ENCODE data around the gene WDR70. TPM values are rescaled to one million over a fixed set of nuclear protein-coding genes. Genes with fewer than 3 reads are reported as not detected.

WDR70 gene
- total RNA-seq, 6 experiments from 2014 or later = 8.8 to 13.4 (median 11.3) TPM

DNA sequence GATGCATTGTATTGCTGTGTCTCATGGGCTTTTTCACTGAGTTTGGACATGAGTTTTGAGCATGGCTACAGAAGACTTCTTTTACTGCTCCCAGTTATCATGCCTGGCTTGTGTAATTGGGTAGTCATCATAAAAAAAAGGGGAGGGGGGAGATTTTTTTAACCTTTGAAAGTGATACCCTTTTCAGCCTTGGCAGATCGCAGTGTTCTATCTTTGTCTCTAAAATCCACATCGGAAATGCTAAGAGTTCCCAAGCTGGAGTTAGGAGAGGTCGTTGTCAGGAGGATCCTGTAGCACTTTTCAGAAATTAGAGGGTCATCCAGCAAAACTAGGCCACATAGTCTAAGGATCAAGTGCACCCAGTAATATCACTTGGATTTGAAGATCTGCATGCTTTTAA is 188.4 kb downstream of the WDR70 start:
- H3K27me3 ChIP-seq = no peaks in the 10 kb centered on the region
- DNase-seq (no peak), ATAC-seq (no peak)
- no peaks in the 10 kb centered on the region for H3K36me3 ChIP-seq
- no peaks in the 10 kb centered on the region for H3K4me1 ChIP-seq
- WGBS (ENCODE audit: insufficient coverage, low coverage, low lambda C conversion rate, missing lambda C conversion rate) = 83% methylated on average over 3 of the region's 3 CpGs
- TF ChIP-seq, protein P1, sequence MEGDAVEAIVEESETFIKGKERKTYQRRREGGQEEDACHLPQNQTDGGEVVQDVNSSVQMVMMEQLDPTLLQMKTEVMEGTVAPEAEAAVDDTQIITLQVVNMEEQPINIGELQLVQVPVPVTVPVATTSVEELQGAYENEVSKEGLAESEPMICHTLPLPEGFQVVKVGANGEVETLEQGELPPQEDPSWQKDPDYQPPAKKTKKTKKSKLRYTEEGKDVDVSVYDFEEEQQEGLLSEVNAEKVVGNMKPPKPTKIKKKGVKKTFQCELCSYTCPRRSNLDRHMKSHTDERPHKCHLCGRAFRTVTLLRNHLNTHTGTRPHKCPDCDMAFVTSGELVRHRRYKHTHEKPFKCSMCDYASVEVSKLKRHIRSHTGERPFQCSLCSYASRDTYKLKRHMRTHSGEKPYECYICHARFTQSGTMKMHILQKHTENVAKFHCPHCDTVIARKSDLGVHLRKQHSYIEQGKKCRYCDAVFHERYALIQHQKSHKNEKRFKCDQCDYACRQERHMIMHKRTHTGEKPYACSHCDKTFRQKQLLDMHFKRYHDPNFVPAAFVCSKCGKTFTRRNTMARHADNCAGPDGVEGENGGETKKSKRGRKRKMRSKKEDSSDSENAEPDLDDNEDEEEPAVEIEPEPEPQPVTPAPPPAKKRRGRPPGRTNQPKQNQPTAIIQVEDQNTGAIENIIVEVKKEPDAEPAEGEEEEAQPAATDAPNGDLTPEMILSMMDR (IDR thresholded peaks at IDR 0.05) = no peak
- no peak for TF ChIP-seq POLR2A (IDR thresholded peaks at IDR 0.05)
- H3K9me3 ChIP-seq = no peaks in the 10 kb centered on the region
- H3K27ac ChIP-seq = no peak overlapping the region
- intact Hi-C loops (cut with DNase I) = no loop called here
- no peak overlapping the region for H3K4me3 ChIP-seq

DNA sequence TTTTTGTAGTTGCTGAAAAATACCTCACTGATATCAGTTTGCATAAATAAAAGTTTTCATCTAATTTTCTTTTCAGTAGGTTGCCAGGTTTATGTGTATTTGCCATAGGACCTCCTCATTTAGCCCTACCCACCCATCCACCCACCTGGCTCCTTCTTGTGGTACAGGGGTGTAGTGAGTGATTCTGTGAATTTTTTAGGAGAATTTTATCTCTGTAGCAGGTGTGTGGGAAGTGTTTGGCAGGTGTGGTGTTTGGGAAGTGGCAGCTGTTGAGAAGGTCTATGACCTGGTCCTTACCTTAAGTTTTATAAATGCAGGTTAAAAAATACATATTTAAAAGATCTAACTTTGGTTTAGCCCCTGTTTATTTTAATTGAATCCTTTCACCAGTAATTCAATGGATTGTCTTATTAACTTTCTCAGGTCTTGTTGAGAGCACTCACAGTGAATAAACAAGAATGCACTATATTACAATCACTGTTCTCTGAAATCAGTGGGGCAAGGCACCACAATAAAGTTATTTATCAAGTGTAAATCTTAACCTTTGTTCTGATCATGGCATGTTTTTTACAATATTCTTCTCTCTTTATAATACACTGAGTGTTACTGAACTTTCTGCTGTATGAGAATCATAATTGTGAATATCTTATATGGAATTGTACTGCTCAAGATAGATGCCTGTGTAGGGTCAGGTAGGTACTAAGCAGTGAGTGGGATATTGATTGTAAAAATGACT is 189.1 kb downstream of the WDR70 start:
- intact Hi-C loops (cut with DNase I) = no loop called here
- H3K9me3 ChIP-seq = no peaks in the 10 kb centered on the region
- no peak for TF ChIP-seq POLR2A (IDR thresholded peaks at IDR 0.05)
- TF ChIP-seq, protein P1 (IDR thresholded peaks at IDR 0.05) = no peak
- H3K27ac ChIP-seq = no peak overlapping the region
- H3K4me3 ChIP-seq = no peak overlapping the region
- H3K4me1 ChIP-seq = no peaks in the 10 kb centered on the region
- ATAC-seq = no peak
- H3K27me3 ChIP-seq = no peaks in the 10 kb centered on the region
- no peak for DNase-seq
- H3K36me3 ChIP-seq = no peaks in the 10 kb centered on the region

DNA sequence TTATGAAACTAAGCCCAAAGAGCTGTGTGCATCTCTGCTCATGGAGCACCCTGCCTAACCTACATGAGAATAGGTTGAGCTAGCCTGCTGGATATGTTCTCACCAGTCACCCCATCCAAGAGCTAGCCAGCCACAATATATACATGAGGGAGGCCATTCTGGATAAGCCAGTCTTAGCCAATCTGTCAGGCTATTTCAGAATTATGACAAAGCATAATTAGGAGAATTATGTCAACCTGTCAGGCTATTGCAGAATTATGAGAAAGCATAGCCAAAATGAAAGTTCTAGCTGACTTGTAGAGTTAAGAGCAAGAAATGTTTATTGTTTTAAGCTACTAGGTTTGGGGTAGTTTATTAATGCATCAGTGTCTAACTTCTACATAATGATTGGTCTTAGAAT is 189.8 kb downstream of the WDR70 start:
- ATAC-seq = no peak
- H3K9me3 ChIP-seq = no peaks in the 10 kb centered on the region
- H3K27ac ChIP-seq = no peak overlapping the region
- H3K4me1 ChIP-seq = no peaks in the 10 kb centered on the region
- DNase-seq = no peak
- TF ChIP-seq, protein P1 (IDR thresholded peaks at IDR 0.05) = no peak
- TF ChIP-seq POLR2A (IDR thresholded peaks at IDR 0.05) = no peak
- no peak overlapping the region for H3K4me3 ChIP-seq
- no peaks in the 10 kb centered on the region for H3K36me3 ChIP-seq
- intact Hi-C loops (cut with DNase I) = no loop called here
- H3K27me3 ChIP-seq = no peaks in the 10 kb centered on the region

DNA sequence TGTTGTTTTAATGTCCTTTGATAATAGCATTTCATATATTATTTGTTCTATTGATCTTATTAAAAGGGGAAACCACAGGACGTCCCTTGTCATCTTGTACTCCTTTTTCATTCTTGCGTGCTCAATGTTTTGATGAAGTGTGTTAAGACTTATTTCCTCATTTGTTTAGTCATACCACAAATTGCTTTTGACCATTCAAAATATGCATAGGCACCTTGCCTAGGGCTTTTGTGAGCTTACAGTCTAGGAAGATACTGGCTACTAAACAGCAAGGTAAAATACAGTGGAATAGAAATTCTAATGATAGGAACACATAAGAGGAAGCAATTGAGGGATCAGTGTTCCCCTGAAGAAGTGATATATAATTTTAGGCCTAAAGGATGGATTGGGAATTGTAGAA is 190.3 kb downstream of the WDR70 start:
- DNase-seq = no peak
- WGBS (ENCODE audit: insufficient coverage, low coverage, low lambda C conversion rate, missing lambda C conversion rate) = 79% methylated on average over 2 of the region's 2 CpGs

More for the DNA sequence above, 190.3 kb downstream of the WDR70 start:
- Histone ChIP-seq H3K36me3 (no peaks in the 10 kb centered on the region), H3K9me3 (no peaks in the 10 kb centered on the region), H3K4me1 (no peaks in the 10 kb centered on the region), H3K4me3 (no peak overlapping the region), H3K27me3 (no peaks in the 10 kb centered on the region), H3K27ac (no peak overlapping the region)
- no peak for ATAC-seq
- intact Hi-C loops (cut with DNase I) = no loop called here
- no peak for TF ChIP-seq POLR2A (IDR thresholded peaks at IDR 0.05)
- TF ChIP-seq, protein P1 (IDR thresholded peaks at IDR 0.05) = no peak
